K562 (cell line): Measurements from ENCODE around the gene ACP4. TPM values are rescaled to one million over a fixed set of nuclear protein-coding genes. Genes with fewer than 3 reads are reported as not detected.

Source experiments
- ATAC-seq: fragments of 200-7000 bp; cut with Tn5 transposase; 3 replicates; pipeline ENCODE4 v1.9.1; 2020; ENCODE audit warnings: moderate library complexity
- BruUV-seq: library from RNA; stranded (reverse); fragments of 400-500 nt; replicated peaks from 2 replicates; lab custom pipeline; 2021; lab: Mats Ljungman, UMichigan
- CTCF ChIA-PET: fragments of 300-600 bp; formaldehyde crosslinking; extraction: SDS; loops from one replicate; lab custom pipeline; 2021; ENCODE audit warnings: low intra/inter-chr PET ratio; lab: Yijun Ruan, JAX
- POLR2A ChIA-PET: fragments of 300-600, 350-650 bp; sonication (Branson Sonifier 250); formaldehyde crosslinking; extraction: SDS; loops from one replicate; lab custom pipeline; 2021; ENCODE audit warnings: antibody characterized with exemption, inconsistent platforms; lab: Yijun Ruan, JAX
- DNase-seq, 4 experiments: peaks; one replicate each; pipeline versions ENCODE4 v3.0.0 to v3.0.0-alpha.2; 2011 to 2018; ENCODE audit warnings: low spot score in 3 of 4, mixed read lengths in 3 of 4; ENCODE audit errors: extremely low read depth in 1 of 4
- FAIRE-seq: peaks from 2 replicates; lab custom pipeline; 2011; peaks lifted over from hg19 to GRCh38; lab: Jason Lieb, UNC
- H2AFZ ChIP-seq: 2 replicates; pipeline ENCODE4 v1.6.0; 2011; ENCODE audit warnings: low read depth, low read length, control low read depth, inconsistent platforms
- H3K27ac ChIP-seq: fragments of 200-600 bp; 3 replicates; pipeline ENCODE4 v1.8.0; 2011; ENCODE audit warnings: low read depth, mild to moderate bottlenecking, control low read depth, inconsistent platforms, low read length, moderate library complexity, mixed read lengths; ENCODE audit errors: extremely low read depth
- H3K27me3 ChIP-seq, 2 experiments: fragments of 300-600 bp in 1 of 2; 2 replicates in 1 of 2; 3 replicates in 1 of 2; pipeline versions ENCODE4 v1.6.0 to v1.8.0; 2011; ENCODE audit warnings: inconsistent platforms in 2 of 2, low read length in 2 of 2, mild to moderate bottlenecking in 1 of 2, mixed read lengths in 1 of 2, moderate library complexity in 1 of 2; ENCODE audit not compliant: control insufficient read depth in 2 of 2, insufficient read depth in 2 of 2
- H3K36me3 ChIP-seq: fragments of 300-600 bp; 3 replicates; pipeline ENCODE4 v1.8.0; 2011; ENCODE audit warnings: mild to moderate bottlenecking, low read length, inconsistent platforms; ENCODE audit not compliant: control insufficient read depth, insufficient read depth
- H3K4me1 ChIP-seq, 2 experiments: fragments of 200-600 bp in 1 of 2; replicated peaks in 1 of 2; 2 replicates in 1 of 2; 3 replicates in 1 of 2; pipeline versions ENCODE4 v1.5.1 to v1.8.0; 2011; ENCODE audit warnings: inconsistent platforms in 2 of 2, low read length in 2 of 2, mild to moderate bottlenecking in 1 of 2, mixed read lengths in 1 of 2, moderate library complexity in 1 of 2; ENCODE audit not compliant: control insufficient read depth in 2 of 2, insufficient read depth in 2 of 2
- H3K4me2 ChIP-seq: 2 replicates; pipeline ENCODE4 v1.6.1; 2011; ENCODE audit warnings: low read length, control low read depth, inconsistent platforms, mixed read lengths; ENCODE audit not compliant: insufficient read depth
- H3K4me3 ChIP-seq: fragments of 200-600 bp; sonication (generic), shearing (Covaris generic); 2 replicates; pipeline ENCODE4 v1.5.1; 2016; ENCODE audit warnings: control low read depth, inconsistent platforms
- H3K79me2 ChIP-seq: fragments of 200-600 bp; 3 replicates; pipeline ENCODE4 v1.8.0; 2011; ENCODE audit warnings: low read length, inconsistent platforms; ENCODE audit not compliant: control insufficient read depth, insufficient read depth
- H3K9ac ChIP-seq, 2 experiments: 2 replicates each; pipeline versions ENCODE4 v1.6.0 to v1.6.1; 2011; ENCODE audit warnings: low read depth in 2 of 2, low read length in 2 of 2, control low read depth in 1 of 2, inconsistent platforms in 1 of 2, mild to moderate bottlenecking in 1 of 2, mixed read lengths in 1 of 2; ENCODE audit not compliant: insufficient read depth in 1 of 2
- H3K9me1 ChIP-seq: one replicate; pipeline ENCODE4 v1.6.0; 2011; ENCODE audit warnings: inconsistent platforms, mild to moderate bottlenecking, low read length, moderate library complexity; ENCODE audit not compliant: control insufficient read depth, insufficient read depth
- H3K9me3 ChIP-seq: replicated peaks from 2 replicates; pipeline ENCODE4 v1.5.1; 2011; ENCODE audit warnings: low read depth, low read length, inconsistent platforms; ENCODE audit not compliant: control insufficient read depth, insufficient read depth
- H4K20me1 ChIP-seq: replicated peaks from 2 replicates; pipeline ENCODE4 v1.6.1; 2011; ENCODE audit warnings: low read length, inconsistent platforms, mixed read lengths; ENCODE audit not compliant: control insufficient read depth, insufficient read depth
- ARID2 ChIP-seq: fragments of 450-650 bp; IDR thresholded peaks from 2 replicates; pipeline ENCODE4 v1.6.1; 2017; ENCODE audit warnings: antibody characterized with exemption, mild to moderate bottlenecking
- BACH1 ChIP-seq: fragments of 200-800 bp; sonication (Bioruptor generic); IDR thresholded peaks from 2 replicates; pipeline ENCODE4 v1.6.1; 2016; ENCODE audit warnings: missing genetic modification characterization, missing compliant biosample characterization
- DMBX1 ChIP-seq: fragments of 250-450 bp; sonication (Bioruptor Pico); IDR thresholded peaks from 2 replicates; pipeline ENCODE4 v1.8.0; 2022; ENCODE audit warnings: inconsistent platforms, mild to moderate bottlenecking, moderate library complexity, borderline replicate concordance
- FOXM1 ChIP-seq, 2 experiments: fragments of 450-650 bp in 1 of 2; sonication (generic) in 1 of 2; formaldehyde crosslinking in 1 of 2; IDR thresholded peaks; 2 replicates each; pipeline versions ENCODE4 v1.6.1 to v1.9.0; 2017 to 2022; ENCODE audit warnings: low read depth in 2 of 2, mild to moderate bottlenecking in 2 of 2, missing genetic modification reagents in 1 of 2, moderate library complexity in 1 of 2
- KLF10 ChIP-seq: fragments of 250-450 bp; sonication (Bioruptor Pico); IDR thresholded peaks from 2 replicates; pipeline ENCODE4 v1.6.1; 2021; ENCODE audit warnings: matching md5 sums
- MAFG ChIP-seq: fragments of 450-650 bp; conservative IDR thresholded peaks from 2 replicates; pipeline ENCODE4 v1.6.1; 2016; ENCODE audit warnings: missing genetic modification characterization, missing compliant biosample characterization
- MTA2 ChIP-seq: fragments of 450-650 bp; IDR thresholded peaks from 2 replicates; pipeline ENCODE4 v1.6.1; 2016; ENCODE audit warnings: low read depth
- NCOA1 ChIP-seq: fragments of 450-650 bp; IDR thresholded peaks from 2 replicates; pipeline ENCODE4 v1.6.1; 2016; ENCODE audit warnings: low read depth
- NEUROD1 ChIP-seq: fragments of 150-350 bp; IDR thresholded peaks from 2 replicates; pipeline ENCODE4 v1.6.1; 2014; ENCODE audit warnings: borderline replicate concordance, low read length, low read depth; ENCODE audit not compliant: partially characterized antibody
- NFRKB ChIP-seq: fragments of 450-650 bp; IDR thresholded peaks from 2 replicates; pipeline ENCODE4 v1.6.1; 2016; ENCODE audit warnings: low read depth
- NR4A1 ChIP-seq, 2 experiments: fragments of 250-450 bp in 1 of 2; fragments of 450-650 bp in 1 of 2; sonication (Bioruptor Pico) in 1 of 2; IDR thresholded peaks; 2 replicates each; pipeline versions ENCODE4 v1.4.0 to v1.6.1; 2016 to 2020; ENCODE audit warnings: mild to moderate bottlenecking in 2 of 2, missing compliant biosample characterization in 1 of 2, missing genetic modification characterization in 1 of 2, moderate library complexity in 1 of 2
- NRF1 ChIP-seq, 2 experiments: fragments of 450-650 bp; IDR thresholded peaks in 1 of 2; conservative IDR thresholded peaks in 1 of 2; 2 replicates each; pipeline ENCODE4 v1.6.1; 2014; ENCODE audit warnings: mild to moderate bottlenecking in 2 of 2
- OTX1 ChIP-seq: fragments of 450-650 bp; formaldehyde crosslinking; IDR thresholded peaks from 2 replicates; pipeline ENCODE4 v1.4.0; 2022; ENCODE audit warnings: mild to moderate bottlenecking
- POLR2A ChIP-seq: fragments of 450-650 bp; conservative IDR thresholded peaks from 2 replicates; pipeline ENCODE4 v1.6.1; 2016
- SP1 ChIP-seq: sonication (generic); formaldehyde crosslinking; IDR thresholded peaks from 2 replicates; pipeline ENCODE4 v1.8.1; 2022; ENCODE audit warnings: mild to moderate bottlenecking, missing genetic modification reagents
- STAT5A ChIP-seq: IDR thresholded peaks from 2 replicates; pipeline ENCODE4 v1.6.1; 2012; ENCODE audit warnings: low read length, inconsistent platforms, borderline replicate concordance
- ZFX ChIP-seq: sonication (generic); formaldehyde crosslinking; IDR thresholded peaks from 2 replicates; pipeline ENCODE4 v1.8.0; 2022; ENCODE audit warnings: mild to moderate bottlenecking, missing genetic modification reagents, moderate library complexity
- ZNF143 ChIP-seq: sonication (generic); formaldehyde crosslinking; IDR thresholded peaks from 2 replicates; pipeline ENCODE4 v1.9.0; 2022; ENCODE audit warnings: mild to moderate bottlenecking, missing genetic modification reagents
- ZNF408 ChIP-seq: fragments of 250-450 bp; sonication (Bioruptor Pico); IDR thresholded peaks from 2 replicates; pipeline ENCODE4 v1.4.0; 2020; ENCODE audit warnings: low read depth, mild to moderate bottlenecking, moderate library complexity
- WGBS: fragments of 100-300 bp; shearing (Covaris generic); methylation state at CpG from one replicate; pipeline ENCODE4 v1.1.6; 2016; ENCODE audit warnings: low coverage, mixed read lengths; ENCODE audit not compliant: insufficient coverage; ENCODE audit errors: missing lambda C conversion rate; 5-methylcytosine and 5-hydroxymethylcytosine counted together
- in situ Hi-C: fragments of 300-500 bp; cut with MboI; formaldehyde crosslinking; loops from 4 replicates; pipeline ENCODE4 v1.15.0; 2018; ENCODE audit warnings: inconsistent platforms, mixed read lengths
- intact Hi-C: fragments of 100-400 bp; cut with micrococcal nuclease; formaldehyde crosslinking; loops from 2 replicates; pipeline ENCODE4 v1.14.2; 2022
- polyA plus RNA-seq, 8 experiments: library from polyadenylated mRNA; depleted of rRNA in 4 of 8; stranded (reverse) in 5 of 8; unstranded in 3 of 8; fragments of >200 nt; fragmentation: Nextera tagmentation in 2 of 8; fragmentation: Illumina TruSeq in 1 of 8; extraction: Ambion mirVana in 2 of 8; extraction: Trizol in 1 of 8; gene quantifications; 2 replicates each; pipeline versions ENCODE4 v1.2.1 to v1.2.3, GENCODE V29; 2011 to 2014; ENCODE audit warnings: inconsistent platforms in 1 of 8, missing spikeins in 1 of 8
- total RNA-seq, 7 experiments: library from RNA; depleted of rRNA in 6 of 7; stranded (reverse); fragments of >200 nt in 6 of 7; fragmentation: Illumina TruSeq in 2 of 7; extraction: Trizol in 2 of 7; gene quantifications; 2 replicates each; pipeline versions ENCODE4 v1.2.1 to v1.2.3, GENCODE V29; 2011 to 2021; ENCODE audit warnings: low replicate concordance in 1 of 7
- TF ChIP-seq, protein P1 (sequence below): fragments of 450-650 bp; IDR thresholded peaks from one replicate; pipeline ENCODE4 v1.6.1; 2018; ENCODE audit warnings: mild to moderate bottlenecking, moderate library complexity; ENCODE audit not compliant: partially characterized antibody
- TF ChIP-seq, protein P2 (sequence below): fragments of 250-450 bp; sonication (Bioruptor Pico); IDR thresholded peaks from 2 replicates; pipeline ENCODE4 v1.9.0; 2021; ENCODE audit warnings: mild to moderate bottlenecking

The ACP4 gene
- total and polyA plus RNA-seq, 9 of the 15 experiments (the other 6 are each of a cell fraction or from before 2014, with no cell fraction given): not detected

DNA sequence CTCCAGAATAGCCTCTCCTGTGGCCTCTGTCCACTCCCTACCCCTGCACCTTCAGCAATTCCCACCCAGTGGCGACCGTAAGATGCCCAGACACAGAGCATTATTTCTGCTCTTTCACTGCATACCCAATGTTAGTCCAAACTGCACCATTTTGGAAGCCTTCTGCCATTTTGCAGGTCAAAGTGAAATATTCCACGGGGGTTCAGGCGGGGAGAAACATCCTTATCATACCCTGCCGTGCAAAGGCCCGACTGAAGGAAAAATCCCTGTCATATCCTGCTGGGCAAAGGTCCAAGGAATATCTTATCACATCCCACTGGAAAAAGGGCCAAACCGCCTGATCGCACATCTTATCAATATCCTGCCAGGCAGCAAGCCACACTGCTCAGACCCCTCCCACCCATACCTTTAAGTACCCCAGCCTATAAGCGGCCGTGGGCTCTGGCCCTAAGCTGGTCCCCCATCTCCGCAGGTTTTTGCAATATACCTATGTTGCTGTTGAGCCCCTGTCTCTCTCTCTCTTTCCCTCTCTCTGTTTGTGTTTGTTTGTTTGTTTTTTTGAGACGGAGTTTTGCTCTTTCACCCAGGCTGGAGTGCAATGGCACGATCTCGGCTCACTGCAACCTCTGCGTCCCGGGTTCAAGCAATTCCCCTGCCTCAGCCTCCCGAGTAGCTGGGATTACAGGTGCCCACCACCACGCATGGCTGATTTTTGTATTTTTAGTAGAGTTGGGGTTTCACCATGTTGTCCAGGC, 48.9 kb upstream of the ACP4 start (continued):
- TF ChIP-seq NR4A1 (CRISPR knock-in tag; IDR thresholded peaks at IDR 0.05) (no peak; the same call in 1 of the 2 replicates), NR4A1 (tag; IDR thresholded peaks at IDR 0.05) (peak; percentile 79; the same call in 1 of the 2 replicates), FOXM1 (IDR thresholded peaks at IDR 0.05; ENCODE audit: low read depth) (no peak; the same call in 1 of the 2 replicates), FOXM1 (CRISPR knock-in tag; IDR thresholded peaks at IDR 0.05; ENCODE audit: low read depth) (no peak), SP1 (CRISPR knock-in tag) (peak; percentile 59; the same call in 1 of the 2 replicates), NFRKB (peak; percentile 72; the same call in 1 of the 2 replicates), MAFG (tag) (peak; percentile 50; the same call in 1 of the 2 replicates), BACH1 (no peak), NCOA1 (peak; percentile 72; the same call in 1 of the 2 replicates), MTA2 (peak; percentile 37; the same call in 1 of the 2 replicates), NEUROD1 (peak; percentile 44)

DNA sequence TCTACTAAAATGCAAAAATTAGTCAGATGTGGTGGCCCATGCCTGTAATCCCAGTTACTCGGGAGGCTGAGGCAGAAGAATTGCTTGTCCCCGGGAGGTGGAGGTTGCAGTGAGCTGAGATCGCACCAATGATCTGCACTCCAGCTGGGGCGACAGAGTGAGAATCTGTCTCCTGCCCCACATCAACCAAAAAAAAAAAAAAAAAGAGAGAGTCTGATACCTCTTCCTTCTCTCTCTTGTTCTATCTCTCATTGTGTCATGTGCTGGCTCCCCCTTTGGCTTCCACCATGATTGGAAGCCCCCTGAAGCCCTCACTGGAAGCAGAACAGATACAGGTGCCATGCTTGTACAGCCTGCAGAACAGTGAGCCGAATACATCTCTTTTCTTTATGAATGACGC, 46.7 kb upstream of the ACP4 start:
- no TSS peak for BruUV-seq
- ATAC-seq: peak; percentile 5
- TF ChIP-seq DMBX1 (CRISPR knock-in tag) (no peak), KLF10 (CRISPR knock-in tag) (no peak), STAT5A (no peak), ZNF408 (CRISPR knock-in tag) (no peak), ARID2 (no peak), ZNF143 (CRISPR knock-in tag) (0 out of 2 replicates have a peak, but pooled peaks have one; percentile 28), ZFX (0 out of 2 replicates have a peak, but pooled peaks have one; percentile 1), POLR2A (peak; percentile 8; the same call in 1 of the 2 replicates), NRF1 (conservative IDR thresholded peaks at IDR 0.05 in 1 of 2, IDR thresholded peaks at IDR 0.05 in 1 of 2) (no peak), OTX1 (CRISPR knock-in tag) (no peak)
- TF ChIP-seq, protein P1, sequence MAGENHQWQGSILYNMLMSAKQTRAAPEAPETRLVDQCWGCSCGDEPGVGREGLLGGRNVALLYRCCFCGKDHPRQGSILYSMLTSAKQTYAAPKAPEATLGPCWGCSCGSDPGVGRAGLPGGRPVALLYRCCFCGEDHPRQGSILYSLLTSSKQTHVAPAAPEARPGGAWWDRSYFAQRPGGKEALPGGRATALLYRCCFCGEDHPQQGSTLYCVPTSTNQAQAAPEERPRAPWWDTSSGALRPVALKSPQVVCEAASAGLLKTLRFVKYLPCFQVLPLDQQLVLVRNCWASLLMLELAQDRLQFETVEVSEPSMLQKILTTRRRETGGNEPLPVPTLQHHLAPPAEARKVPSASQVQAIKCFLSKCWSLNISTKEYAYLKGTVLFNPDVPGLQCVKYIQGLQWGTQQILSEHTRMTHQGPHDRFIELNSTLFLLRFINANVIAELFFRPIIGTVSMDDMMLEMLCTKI: no peak
- TF ChIP-seq, protein P2, sequence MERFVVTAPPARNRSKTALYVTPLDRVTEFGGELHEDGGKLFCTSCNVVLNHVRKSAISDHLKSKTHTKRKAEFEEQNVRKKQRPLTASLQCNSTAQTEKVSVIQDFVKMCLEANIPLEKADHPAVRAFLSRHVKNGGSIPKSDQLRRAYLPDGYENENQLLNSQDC (CRISPR knock-in tag): no peak

More for the DNA sequence above, 46.7 kb upstream of the ACP4 start:
- Histone ChIP-seq H3K9me3 (peaks cover 4% of the 10 kb centered on the region; the same call in 1 of the 2 replicates), H2AFZ (peak overlapping the region; percentile 97), H3K27ac (peak overlapping the region; percentile 84), H3K27me3 (no peaks in the 10 kb centered on the region), H3K4me3 (peak overlapping the region; percentile 12; the same call in 1 of the 2 replicates), H3K4me2 (peak overlapping the region; percentile 77), H4K20me1 (no peaks in the 10 kb centered on the region), H3K9ac (peak overlapping the region; percentile 65 to 84; a peak in 3 of 4 replicates), H3K4me1 (peaks cover 46 to 55% of the 10 kb centered on the region in 2 experiments), H3K79me2 (no peaks in the 10 kb centered on the region), H3K36me3 (no peaks in the 10 kb centered on the region), H3K9me1 (no peaks in the 10 kb centered on the region)
- DNase-seq (no peak), FAIRE-seq (no peak)
- POLR2A ChIA-PET: interaction anchor here (0.7 to 1.8 kb wide), 5 partner anchors 9 to 36 kb away, joined by 3 to 13 read pairs (median 6); no protein-coding TSS in a partner anchor
- intact Hi-C loops (no loop called here), in situ Hi-C loops (no loop called here)
- CTCF ChIA-PET: no interaction called here
- WGBS: 46% methylated on average over 4 of the region's 6 CpGs
